GM12892 (cell line): Measurements from ENCODE around the gene MRPL43.

Experiments
- POLR2A ChIP-seq: IDR thresholded peaks from 2 replicates; pipeline ENCODE4 v1.6.1; 2011; ENCODE audit warnings: low read depth, low read length, control low read depth
- POLR2AphosphoS5 ChIP-seq: IDR thresholded peaks from 2 replicates; pipeline ENCODE4 v1.6.1; 2011; ENCODE audit warnings: low read depth, low read length, control low read depth
- TAF1 ChIP-seq: IDR thresholded peaks from 2 replicates; pipeline ENCODE4 v1.6.1; 2011; ENCODE audit warnings: low read depth, mild to moderate bottlenecking, control low read depth, low read length, borderline replicate concordance

GRCh38 chr10:101022967-101023705, 35.8 kb upstream of the MRPL43 start:
- TF ChIP-seq POLR2AphosphoS5, result no peak
- no peak for TF ChIP-seq TAF1
- TF ChIP-seq POLR2A, result no peak
